ENCODE measurements around the gene WIF1. TPM values are rescaled to one million over a fixed set of nuclear protein-coding genes. Genes with fewer than 3 reads are reported as not detected.

Gene WIF1
- total and polyA plus RNA-seq, 2 of the 8 experiments (the other 6 are each of a cell fraction or from before 2014, with no cell fraction given) = 1.8 to 9.1 TPM

- POLR2A ChIA-PET (ENCODE audit: partially characterized antibody) = no interaction called here
- CTCF ChIA-PET (ENCODE audit: partially characterized antibody) = interaction anchor here (1.1 to 2.0 kb wide), 3 partner anchors 31 to 83 kb away, joined by 3 to 5 read pairs (median 4); no protein-coding TSS in a partner anchor
Observed at GRCh38 chr12:65023485-65023884, 97.6 kb downstream of the WIF1 start.

More at GRCh38 chr12:65023485-65023884, 97.6 kb downstream of the WIF1 start:
- TF ChIP-seq TBP (IDR thresholded peaks at IDR 0.05; ENCODE audit: low read depth, low read length) (no peak), TAF1 (IDR thresholded peaks at IDR 0.05; ENCODE audit: low read depth, low read length) (no peak), HDAC6 (IDR thresholded peaks at IDR 0.05; ENCODE audit: low read depth, low read length) (no peak), USF2 (IDR thresholded peaks at IDR 0.05; ENCODE audit: low read length) (no peak), SAP30 (IDR thresholded peaks at IDR 0.05; ENCODE audit: insufficient read depth, insufficient replicate concordance, low read length) (no peak), ASH2L (IDR thresholded peaks at IDR 0.05; ENCODE audit: low read length) (no peak), SP4 (IDR thresholded peaks at IDR 0.05; ENCODE audit: low read length) (no peak), CBX8 (IDR thresholded peaks at IDR 0.05; ENCODE audit: borderline replicate concordance, low read depth, low read length) (no peak), MAFK (IDR thresholded peaks at IDR 0.05; ENCODE audit: low read depth, low read length) (no peak), ZNF274 (IDR thresholded peaks at IDR 0.05; ENCODE audit: borderline replicate concordance, extremely low read depth, low read length) (no peak), SP2 (IDR thresholded peaks at IDR 0.05; ENCODE audit: low read length) (no peak), MAX (IDR thresholded peaks at IDR 0.05) (no peak)
- no peak overlapping the region for H3K4me3 ChIP-seq (ENCODE audit: extremely low read depth in 1 of 4, insufficient read depth in 2 of 4, low read depth in 3 of 4, low read length in 4 of 4)
- H3K4me2 ChIP-seq (ENCODE audit: insufficient read depth in 1 of 2, low read depth in 2 of 2, low read length in 2 of 2) = no peak overlapping the region
- no peak overlapping the region for H3K4ac ChIP-seq (replicated peaks; ENCODE audit: insufficient read length, low read depth, low read length)
- no peak overlapping the region for H3K14ac ChIP-seq (ENCODE audit: insufficient read length)
- no peak overlapping the region for H2BK20ac ChIP-seq (ENCODE audit: low read length)
- no peaks in the 10 kb centered on the region for H3K36me3 ChIP-seq (ENCODE audit: control insufficient read depth in 2 of 4, insufficient read depth in 4 of 4, low read length in 3 of 4)
- H4K5ac ChIP-seq (ENCODE audit: insufficient read length, low read depth, low read length) = no peak overlapping the region
- no peak overlapping the region for H4K91ac ChIP-seq (replicated peaks; ENCODE audit: insufficient read length, low read length)
- no peaks in the 10 kb centered on the region for H3K79me2 ChIP-seq (ENCODE audit: control insufficient read depth in 1 of 2, insufficient read depth in 2 of 2, low read length in 2 of 2)
- no peak overlapping the region for H3K23ac ChIP-seq (ENCODE audit: insufficient read length)
- no peaks in the 10 kb centered on the region for H3K27me3 ChIP-seq (replicated peaks in 1 of 4; ENCODE audit: control insufficient read depth in 3 of 4, extremely low read depth in 1 of 4, insufficient read depth in 3 of 4, low read length in 3 of 4)
- 40% methylated on average over 2 of the region's 2 CpGs; no CpG with 5 or more reads in 1 of the 2 experiments for WGBS, 2 experiments (ENCODE audit: extremely low coverage in 1 of 2, insufficient coverage in 1 of 2, insufficient read length in 1 of 2, insufficient replicate concordance in 2 of 2, low coverage in 1 of 2, low lambda C conversion rate in 2 of 2, missing lambda C conversion rate in 1 of 2)
- H2AFZ ChIP-seq (ENCODE audit: low read length) = no peak overlapping the region
- H2BK5ac ChIP-seq (ENCODE audit: low read depth, low read length) = no peak overlapping the region
- H3K79me1 ChIP-seq (ENCODE audit: low read depth, low read length) = no peaks in the 10 kb centered on the region
- DNase-seq (ENCODE audit: low read depth in 1 of 2, low spot score in 2 of 2) (no peak), FAIRE-seq (peak; percentile 42)
- H3K27ac ChIP-seq (ENCODE audit: low read depth, low read length) = no peak overlapping the region
- H3K9ac ChIP-seq (replicated peaks in 1 of 4; ENCODE audit: extremely low read depth in 1 of 4, low read depth in 3 of 4, low read length in 3 of 4) = no peak overlapping the region
- H4K20me1 ChIP-seq (replicated peaks in 1 of 2; ENCODE audit: control insufficient read depth in 1 of 2, insufficient read depth in 2 of 2, low read length in 2 of 2) = no peaks in the 10 kb centered on the region
- H2AK5ac ChIP-seq (ENCODE audit: low read depth, low read length) = no peak overlapping the region
- H3K56ac ChIP-seq (replicated peaks; ENCODE audit: insufficient read length, low read depth, low read length) = no peak overlapping the region
- H3K9me3 ChIP-seq (ENCODE audit: insufficient read depth in 2 of 2, low read depth in 1 of 2, low read length in 1 of 2) = no peaks in the 10 kb centered on the region
- peaks cover 0 to 8% (median 1%) of the 10 kb centered on the region in 4 experiments; a peak in 2 of 7 replicates for H3K4me1 ChIP-seq (replicated peaks in 1 of 4; ENCODE audit: control insufficient read depth in 3 of 4, insufficient read depth in 4 of 4, low read length in 3 of 4)
- H2BK120ac ChIP-seq (replicated peaks; ENCODE audit: low read depth, low read length) = no peak overlapping the region
- no peak overlapping the region for H2BK15ac ChIP-seq (ENCODE audit: low read length)
- H2BK12ac ChIP-seq (ENCODE audit: low read depth, low read length) = no peak overlapping the region
- no peak overlapping the region for H4K8ac ChIP-seq (ENCODE audit: extremely low read depth, insufficient read depth, low read length)
- no peak overlapping the region for H3K18ac ChIP-seq (ENCODE audit: extremely low read depth, low read length)
- no peaks in the 10 kb centered on the region for H3K23me2 ChIP-seq (ENCODE audit: low read depth, low read length)

Data from H1 (cell line).